Fibroblast of lung (primary cell): ENCODE data around the gene PCSK5. TPM values are rescaled to one million over a fixed set of nuclear protein-coding genes. Genes with fewer than 3 reads are reported as not detected.

Source experiments
- DNase-seq, 2 donors: peaks; one replicate each; pipeline versions ENCODE4 v3.0.0 to v3.0.0-alpha.2; 2010; ENCODE audit warnings: low read depth in 2 of 2
- H2AFZ ChIP-seq: 2 replicates; pipeline ENCODE4 v1.5.1; 2012; ENCODE audit warnings: low read length, control low read depth, inconsistent platforms
- H3K27ac ChIP-seq: 2 replicates; pipeline ENCODE4 v1.5.1; 2011; ENCODE audit warnings: low read length, control low read depth; ENCODE audit not compliant: insufficient read depth
- H3K27me3 ChIP-seq: 2 replicates; pipeline ENCODE4 v1.5.1; 2011; ENCODE audit warnings: mild to moderate bottlenecking, low read length; ENCODE audit not compliant: control insufficient read depth, insufficient read depth
- H3K36me3 ChIP-seq: 2 replicates; pipeline ENCODE4 v1.5.1; 2011; ENCODE audit warnings: low read length; ENCODE audit not compliant: control insufficient read depth, insufficient read depth
- H3K4me1 ChIP-seq: 2 replicates; pipeline ENCODE4 v1.5.1; 2011; ENCODE audit warnings: low read length; ENCODE audit not compliant: control insufficient read depth, insufficient read depth; ENCODE audit errors: extremely low read depth
- H3K4me2 ChIP-seq: 2 replicates; pipeline ENCODE4 v1.5.1; 2011; ENCODE audit warnings: low read length, control low read depth; ENCODE audit not compliant: insufficient read depth; ENCODE audit errors: extremely low read depth
- H3K4me3 ChIP-seq, 4 experiments: fragments of 200-600 bp in 1 of 4; sonication (generic) in 1 of 4; replicated peaks in 1 of 4; 2 replicates each; pipeline ENCODE4 v1.5.1; 2011 to 2016; ENCODE audit warnings: low read length in 4 of 4, low read depth in 3 of 4, mild to moderate bottlenecking in 3 of 4, control low read depth in 2 of 4, inconsistent platforms in 1 of 4, mixed read lengths in 1 of 4; ENCODE audit not compliant: insufficient read depth in 1 of 4; ENCODE audit errors: control extremely low read depth in 1 of 4
- H3K79me2 ChIP-seq: 2 replicates; pipeline ENCODE4 v1.5.1; 2012; ENCODE audit warnings: mild to moderate bottlenecking, low read length, inconsistent platforms; ENCODE audit not compliant: control insufficient read depth, insufficient read depth
- H3K9ac ChIP-seq: 2 replicates; pipeline ENCODE4 v1.5.1; 2011; ENCODE audit warnings: mild to moderate bottlenecking, low read length, control low read depth; ENCODE audit not compliant: insufficient read depth
- H3K9me3 ChIP-seq: 2 replicates; pipeline ENCODE4 v1.5.1; 2012; ENCODE audit warnings: low read depth, low read length; ENCODE audit not compliant: control insufficient read depth, insufficient read depth
- H4K20me1 ChIP-seq: 2 replicates; pipeline ENCODE4 v1.5.1; 2011; ENCODE audit warnings: low read length; ENCODE audit not compliant: control insufficient read depth, insufficient read depth; ENCODE audit errors: extremely low read depth
- EZH2 ChIP-seq: IDR thresholded peaks from 2 replicates; pipeline ENCODE4 v1.5.1; 2012; ENCODE audit warnings: low read length, control low read depth, mild to moderate bottlenecking; ENCODE audit errors: missing control alignments
- polyA plus RNA-seq, 2 donors: library from polyadenylated mRNA; depleted of rRNA in 1 of 2; stranded (reverse) in 1 of 2; unstranded in 1 of 2; fragments of >200 nt; gene quantifications; 2 replicates each; pipeline ENCODE4 v1.2.1, GENCODE V29; 2011 to 2012; ENCODE audit warnings: missing spikeins in 1 of 2
- total RNA-seq: library from RNA; depleted of rRNA; stranded (reverse); fragments of >200 nt; gene quantifications from 2 replicates; pipeline ENCODE4 v1.2.1, GENCODE V29; 2014
- TF ChIP-seq, protein P1 (sequence below), 2 donors: IDR thresholded peaks in 1 of 2; conservative IDR thresholded peaks in 1 of 2; 1 replicate in 1 of 2; 2 replicates in 1 of 2; pipeline ENCODE4 v1.5.1; 2011 to 2012; ENCODE audit warnings: low read length in 2 of 2, control low read depth in 1 of 2, inconsistent platforms in 1 of 2, low read depth in 1 of 2, mild to moderate bottlenecking in 1 of 2

Gene PCSK5
- total and polyA plus RNA-seq, 2 donors (not counting 1 experiment from before 2014, with no cell fraction given) = 3.1 to 4.8 TPM

GRCh38 chr9:76027861-76028260, 137.4 kb downstream of the PCSK5 start:
- TF ChIP-seq, protein P1, sequence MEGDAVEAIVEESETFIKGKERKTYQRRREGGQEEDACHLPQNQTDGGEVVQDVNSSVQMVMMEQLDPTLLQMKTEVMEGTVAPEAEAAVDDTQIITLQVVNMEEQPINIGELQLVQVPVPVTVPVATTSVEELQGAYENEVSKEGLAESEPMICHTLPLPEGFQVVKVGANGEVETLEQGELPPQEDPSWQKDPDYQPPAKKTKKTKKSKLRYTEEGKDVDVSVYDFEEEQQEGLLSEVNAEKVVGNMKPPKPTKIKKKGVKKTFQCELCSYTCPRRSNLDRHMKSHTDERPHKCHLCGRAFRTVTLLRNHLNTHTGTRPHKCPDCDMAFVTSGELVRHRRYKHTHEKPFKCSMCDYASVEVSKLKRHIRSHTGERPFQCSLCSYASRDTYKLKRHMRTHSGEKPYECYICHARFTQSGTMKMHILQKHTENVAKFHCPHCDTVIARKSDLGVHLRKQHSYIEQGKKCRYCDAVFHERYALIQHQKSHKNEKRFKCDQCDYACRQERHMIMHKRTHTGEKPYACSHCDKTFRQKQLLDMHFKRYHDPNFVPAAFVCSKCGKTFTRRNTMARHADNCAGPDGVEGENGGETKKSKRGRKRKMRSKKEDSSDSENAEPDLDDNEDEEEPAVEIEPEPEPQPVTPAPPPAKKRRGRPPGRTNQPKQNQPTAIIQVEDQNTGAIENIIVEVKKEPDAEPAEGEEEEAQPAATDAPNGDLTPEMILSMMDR (conservative IDR thresholded peaks at IDR 0.05 in 1 of 2, IDR thresholded peaks at IDR 0.05 in 1 of 2; ENCODE audit: low read depth in 1 of 2, low read length in 2 of 2) = no peak
- TF ChIP-seq EZH2 = no peak
- H3K4me1 ChIP-seq = no peaks in the 10 kb centered on the region
- no peak for DNase-seq

GRCh38 chr9:76032038-76032796, 141.7 kb downstream of the PCSK5 start:
- Histone ChIP-seq H2AFZ (no peak overlapping the region), H3K4me3 (no peak overlapping the region), H3K36me3 (no peaks in the 10 kb centered on the region), H3K9ac (no peak overlapping the region), H3K4me2 (no peak overlapping the region), H4K20me1 (no peaks in the 10 kb centered on the region), H3K27me3 (no peaks in the 10 kb centered on the region), H3K9me3 (no peaks in the 10 kb centered on the region), H3K79me2 (no peaks in the 10 kb centered on the region), H3K4me1 (no peaks in the 10 kb centered on the region), H3K27ac (no peak overlapping the region)
- TF ChIP-seq, protein P1 (conservative IDR thresholded peaks at IDR 0.05 in 1 of 2, IDR thresholded peaks at IDR 0.05 in 1 of 2; ENCODE audit: low read depth in 1 of 2, low read length in 2 of 2) = no peak
- no peak for TF ChIP-seq EZH2
- peak in 1 of 2 donors; percentile 8 for DNase-seq

More at GRCh38 chr9:76027861-76028260, 137.4 kb downstream of the PCSK5 start:
- Histone ChIP-seq H3K79me2 (no peaks in the 10 kb centered on the region), H3K36me3 (no peaks in the 10 kb centered on the region), H2AFZ (no peak overlapping the region), H3K27ac (no peak overlapping the region), H3K9ac (no peak overlapping the region), H3K27me3 (no peaks in the 10 kb centered on the region), H3K4me2 (no peak overlapping the region), H3K4me3 (no peak overlapping the region), H3K9me3 (no peaks in the 10 kb centered on the region), H4K20me1 (no peaks in the 10 kb centered on the region)

DNA sequence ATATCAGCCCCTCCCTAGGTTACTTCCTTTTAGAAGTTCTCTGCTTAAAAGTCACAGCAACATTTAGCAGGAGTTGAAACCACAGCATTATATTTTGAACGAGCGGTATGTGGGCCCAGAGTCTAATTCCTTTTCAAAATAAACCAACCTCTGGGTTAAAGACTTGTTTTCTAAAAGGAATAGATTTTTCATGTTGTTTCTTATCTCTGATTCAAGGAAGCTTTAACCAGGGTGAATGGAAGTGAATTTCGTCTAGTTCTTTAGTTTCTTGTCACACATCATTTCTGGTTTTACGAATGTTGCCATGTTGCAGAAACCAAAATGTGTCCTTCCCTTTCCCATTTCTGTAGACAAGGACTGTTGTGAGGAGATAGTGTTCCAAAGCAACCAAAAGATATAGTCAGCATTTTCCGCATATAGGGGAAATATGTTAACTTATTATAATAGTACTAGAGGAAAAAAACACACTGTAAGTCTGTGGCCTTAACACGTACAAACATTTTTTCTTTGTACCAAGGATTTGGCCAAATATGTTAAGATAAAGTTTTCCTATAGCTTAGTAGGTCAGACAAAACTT, 142.4 kb downstream of the PCSK5 start:
- Histone ChIP-seq H3K79me2 (no peaks in the 10 kb centered on the region), H3K36me3 (no peaks in the 10 kb centered on the region), H3K27ac (no peak overlapping the region), H3K4me2 (no peak overlapping the region), H4K20me1 (no peaks in the 10 kb centered on the region), H3K4me1 (no peaks in the 10 kb centered on the region), H3K4me3 (no peak overlapping the region), H3K9me3 (no peaks in the 10 kb centered on the region), H2AFZ (no peak overlapping the region), H3K27me3 (no peaks in the 10 kb centered on the region), H3K9ac (no peak overlapping the region)
- no peak for TF ChIP-seq EZH2
- TF ChIP-seq, protein P1 (conservative IDR thresholded peaks at IDR 0.05 in 1 of 2, IDR thresholded peaks at IDR 0.05 in 1 of 2; ENCODE audit: low read depth in 1 of 2, low read length in 2 of 2) = no peak
- peak in 1 of 2 donors; percentile 18 for DNase-seq
